ENCODE measurements around the gene TUBB4A.

TUBB4A gene

DNA sequence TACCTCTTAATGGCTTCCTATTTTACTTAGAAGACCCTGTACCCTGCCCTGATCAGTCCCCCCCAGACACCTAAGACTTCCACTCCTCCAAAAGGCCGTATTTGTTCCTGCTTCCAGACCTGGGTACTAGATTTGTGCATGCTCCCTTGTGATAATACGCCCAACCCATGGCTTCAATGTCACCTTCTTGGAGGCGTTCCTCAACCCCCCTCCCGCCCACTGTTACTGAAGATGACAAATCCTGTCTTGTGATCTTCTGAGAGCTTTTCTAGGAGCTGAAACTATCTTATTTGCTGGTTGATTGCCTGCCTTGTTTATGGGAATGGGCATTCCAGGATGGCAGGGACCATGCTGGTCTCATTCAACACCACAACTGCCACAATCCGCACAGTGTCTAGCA is 51.9 kb downstream of the TUBB4A start:
- Histone ChIP-seq H3K27me3 (ENCODE audit: low read length) (no peaks in the 10 kb centered on the region), H3K79me2 (ENCODE audit: insufficient read depth, low read length) (no peaks in the 10 kb centered on the region), H3K9me3 (ENCODE audit: insufficient read depth, low read length) (no peaks in the 10 kb centered on the region), H2AFZ (ENCODE audit: low read depth, low read length, severe bottlenecking) (no peak overlapping the region), H3K4me2 (ENCODE audit: low read depth, low read length, poor library complexity, severe bottlenecking) (no peak overlapping the region), H3K9me2 (replicated peaks; ENCODE audit: insufficient read depth, low read length) (no peaks in the 10 kb centered on the region), H3K36me3 (ENCODE audit: low read length) (peaks cover 6% of the 10 kb centered on the region; the same call in 1 of the 2 replicates), H3K4me3 (ENCODE audit: insufficient read depth, low read length, poor library complexity, severe bottlenecking) (no peak overlapping the region), H3K27ac (ENCODE audit: low read depth, low read length) (no peak overlapping the region), H4K20me1 (ENCODE audit: low read depth, low read length) (no peaks in the 10 kb centered on the region), H3F3A (ENCODE audit: insufficient read depth) (no peaks in the 10 kb centered on the region), H3K9ac (ENCODE audit: low read length) (no peak overlapping the region)
- TF ChIP-seq, protein P1, sequence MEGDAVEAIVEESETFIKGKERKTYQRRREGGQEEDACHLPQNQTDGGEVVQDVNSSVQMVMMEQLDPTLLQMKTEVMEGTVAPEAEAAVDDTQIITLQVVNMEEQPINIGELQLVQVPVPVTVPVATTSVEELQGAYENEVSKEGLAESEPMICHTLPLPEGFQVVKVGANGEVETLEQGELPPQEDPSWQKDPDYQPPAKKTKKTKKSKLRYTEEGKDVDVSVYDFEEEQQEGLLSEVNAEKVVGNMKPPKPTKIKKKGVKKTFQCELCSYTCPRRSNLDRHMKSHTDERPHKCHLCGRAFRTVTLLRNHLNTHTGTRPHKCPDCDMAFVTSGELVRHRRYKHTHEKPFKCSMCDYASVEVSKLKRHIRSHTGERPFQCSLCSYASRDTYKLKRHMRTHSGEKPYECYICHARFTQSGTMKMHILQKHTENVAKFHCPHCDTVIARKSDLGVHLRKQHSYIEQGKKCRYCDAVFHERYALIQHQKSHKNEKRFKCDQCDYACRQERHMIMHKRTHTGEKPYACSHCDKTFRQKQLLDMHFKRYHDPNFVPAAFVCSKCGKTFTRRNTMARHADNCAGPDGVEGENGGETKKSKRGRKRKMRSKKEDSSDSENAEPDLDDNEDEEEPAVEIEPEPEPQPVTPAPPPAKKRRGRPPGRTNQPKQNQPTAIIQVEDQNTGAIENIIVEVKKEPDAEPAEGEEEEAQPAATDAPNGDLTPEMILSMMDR (IDR thresholded peaks at IDR 0.05; ENCODE audit: insufficient read depth, low read length, poor library complexity, severe bottlenecking), result no peak
- TF ChIP-seq EZH2phosphoT487 (conservative IDR thresholded peaks at IDR 0.05; ENCODE audit: low read length), result no peak

DNA sequence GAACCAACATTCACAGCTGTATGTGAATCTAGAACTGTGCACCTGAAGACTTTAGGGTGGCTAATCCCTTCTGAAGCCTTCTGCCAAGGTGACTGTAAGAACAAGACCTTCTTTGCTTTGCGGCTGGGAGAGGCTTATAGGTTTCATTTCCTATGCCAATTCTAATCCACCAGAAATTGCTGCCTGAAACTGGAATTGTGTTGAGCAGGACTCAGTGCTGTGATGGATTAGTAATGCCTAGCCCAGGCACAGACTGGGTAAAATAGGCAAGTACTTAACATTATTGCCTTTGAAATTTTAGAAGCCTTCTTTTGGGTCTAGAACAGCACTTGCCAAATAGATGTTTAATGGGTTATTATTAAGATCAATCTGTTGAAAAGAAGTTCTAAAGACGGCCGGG is 54.1 kb downstream of the TUBB4A start:
- Histone ChIP-seq H3K4me3 (ENCODE audit: insufficient read depth, low read length, poor library complexity, severe bottlenecking) (no peak overlapping the region), H3K79me2 (ENCODE audit: insufficient read depth, low read length) (no peaks in the 10 kb centered on the region), H3K36me3 (ENCODE audit: low read length) (no peaks in the 10 kb centered on the region), H3K27me3 (ENCODE audit: low read length) (no peaks in the 10 kb centered on the region), H2AFZ (ENCODE audit: low read depth, low read length, severe bottlenecking) (no peak overlapping the region), H3K4me2 (ENCODE audit: low read depth, low read length, poor library complexity, severe bottlenecking) (no peak overlapping the region), H3K9ac (ENCODE audit: low read length) (no peak overlapping the region), H3F3A (ENCODE audit: insufficient read depth) (no peaks in the 10 kb centered on the region), H3K9me3 (ENCODE audit: insufficient read depth, low read length) (no peaks in the 10 kb centered on the region), H3K9me2 (replicated peaks; ENCODE audit: insufficient read depth, low read length) (no peaks in the 10 kb centered on the region), H4K20me1 (ENCODE audit: low read depth, low read length) (no peaks in the 10 kb centered on the region), H3K27ac (ENCODE audit: low read depth, low read length) (no peak overlapping the region)
- no peak for TF ChIP-seq EZH2phosphoT487 (conservative IDR thresholded peaks at IDR 0.05; ENCODE audit: low read length)
- TF ChIP-seq, protein P1 (IDR thresholded peaks at IDR 0.05; ENCODE audit: insufficient read depth, low read length, poor library complexity, severe bottlenecking), result no peak

DNA sequence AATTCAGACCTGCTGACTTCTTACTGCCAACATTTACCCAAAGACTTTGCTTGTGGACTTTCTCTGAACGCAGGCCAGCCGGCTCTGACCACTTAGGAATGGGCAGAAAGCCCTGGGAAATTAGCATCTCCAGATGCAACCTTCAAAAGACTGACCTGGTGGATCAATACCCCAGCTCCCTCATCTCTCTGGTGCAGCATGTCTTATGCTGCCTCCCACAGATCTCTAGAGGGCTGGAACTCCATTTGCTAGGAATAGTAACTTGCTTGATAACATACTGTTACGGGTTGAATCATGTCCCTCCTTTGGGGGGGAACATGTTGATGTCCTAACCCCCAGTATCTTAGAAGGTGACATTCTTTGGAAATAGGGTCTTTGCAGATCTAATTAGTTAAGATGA is 55.7 kb downstream of the TUBB4A start:
- Histone ChIP-seq H3K79me2 (ENCODE audit: insufficient read depth, low read length) (no peaks in the 10 kb centered on the region), H3K4me3 (ENCODE audit: insufficient read depth, low read length, poor library complexity, severe bottlenecking) (no peak overlapping the region)
- TF ChIP-seq, protein P1 (IDR thresholded peaks at IDR 0.05; ENCODE audit: insufficient read depth, low read length, poor library complexity, severe bottlenecking), result no peak
- no peak for TF ChIP-seq EZH2phosphoT487 (conservative IDR thresholded peaks at IDR 0.05; ENCODE audit: low read length)

More for the DNA sequence above, 55.7 kb downstream of the TUBB4A start:
- Histone ChIP-seq H3K4me2 (ENCODE audit: low read depth, low read length, poor library complexity, severe bottlenecking) (no peak overlapping the region), H3K9me3 (ENCODE audit: insufficient read depth, low read length) (no peaks in the 10 kb centered on the region), H3K27ac (ENCODE audit: low read depth, low read length) (no peak overlapping the region), H3K27me3 (ENCODE audit: low read length) (no peaks in the 10 kb centered on the region), H3K9ac (ENCODE audit: low read length) (no peak overlapping the region), H3K36me3 (ENCODE audit: low read length) (no peaks in the 10 kb centered on the region), H3F3A (ENCODE audit: insufficient read depth) (no peaks in the 10 kb centered on the region), H3K9me2 (replicated peaks; ENCODE audit: insufficient read depth, low read length) (no peaks in the 10 kb centered on the region), H4K20me1 (ENCODE audit: low read depth, low read length) (no peaks in the 10 kb centered on the region), H2AFZ (ENCODE audit: low read depth, low read length, severe bottlenecking) (no peak overlapping the region)
